ENCODE measurements around the gene NOS1AP. TPM values are rescaled to one million over a fixed set of nuclear protein-coding genes. Genes with fewer than 3 reads are reported as not detected.
"Not testable (repeated sequence)": the region's sequence is repeated elsewhere in the genome, so short reads cannot be mapped to it uniquely, and the experiment has no call there.

The NOS1AP gene
- total RNA-seq, 4 donors from 2014 or later = 0.99 to 9.0 (median 4.0) TPM

DNA sequence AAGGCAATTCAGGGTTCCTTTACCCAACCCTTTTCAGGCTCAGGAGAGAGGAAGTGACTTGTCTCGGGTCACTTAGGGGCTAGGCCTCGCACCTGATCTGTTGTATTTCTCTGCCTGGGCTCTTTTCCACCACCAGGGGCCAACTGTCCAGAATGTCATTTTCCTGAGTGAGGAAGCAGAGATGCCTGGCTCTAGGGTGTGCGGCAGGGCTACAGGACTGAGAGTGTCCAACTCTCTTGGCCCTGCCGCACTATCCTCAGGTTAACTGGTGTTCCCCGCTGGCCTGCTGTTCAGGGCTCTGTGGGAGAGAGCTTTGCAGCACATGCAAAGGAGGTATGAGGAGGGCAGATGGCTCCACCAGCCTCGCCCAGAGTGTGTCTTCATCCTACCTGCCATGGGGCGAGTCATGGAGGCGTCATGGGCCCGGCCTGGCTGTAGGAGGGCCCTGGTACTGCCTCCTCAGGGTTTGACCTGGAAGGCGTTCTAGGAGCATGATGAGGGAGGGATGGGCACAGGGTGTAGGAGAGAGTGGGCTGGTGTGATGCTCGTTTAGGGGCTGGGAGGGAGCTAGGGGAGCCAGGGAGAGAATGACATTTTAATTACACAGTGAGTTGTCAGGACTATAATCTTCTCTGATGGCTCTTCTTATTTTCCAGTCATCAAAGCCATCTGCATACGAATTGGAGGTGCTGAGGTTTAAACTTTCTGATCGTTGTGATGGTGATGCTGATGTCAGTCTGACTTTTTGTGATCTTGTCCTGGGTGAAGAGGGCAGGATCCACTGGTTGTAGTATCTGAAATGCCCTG, 128.3 kb downstream of the NOS1AP start:
- WGBS = 73% methylated on average over 11 of the region's 13 CpGs

DNA sequence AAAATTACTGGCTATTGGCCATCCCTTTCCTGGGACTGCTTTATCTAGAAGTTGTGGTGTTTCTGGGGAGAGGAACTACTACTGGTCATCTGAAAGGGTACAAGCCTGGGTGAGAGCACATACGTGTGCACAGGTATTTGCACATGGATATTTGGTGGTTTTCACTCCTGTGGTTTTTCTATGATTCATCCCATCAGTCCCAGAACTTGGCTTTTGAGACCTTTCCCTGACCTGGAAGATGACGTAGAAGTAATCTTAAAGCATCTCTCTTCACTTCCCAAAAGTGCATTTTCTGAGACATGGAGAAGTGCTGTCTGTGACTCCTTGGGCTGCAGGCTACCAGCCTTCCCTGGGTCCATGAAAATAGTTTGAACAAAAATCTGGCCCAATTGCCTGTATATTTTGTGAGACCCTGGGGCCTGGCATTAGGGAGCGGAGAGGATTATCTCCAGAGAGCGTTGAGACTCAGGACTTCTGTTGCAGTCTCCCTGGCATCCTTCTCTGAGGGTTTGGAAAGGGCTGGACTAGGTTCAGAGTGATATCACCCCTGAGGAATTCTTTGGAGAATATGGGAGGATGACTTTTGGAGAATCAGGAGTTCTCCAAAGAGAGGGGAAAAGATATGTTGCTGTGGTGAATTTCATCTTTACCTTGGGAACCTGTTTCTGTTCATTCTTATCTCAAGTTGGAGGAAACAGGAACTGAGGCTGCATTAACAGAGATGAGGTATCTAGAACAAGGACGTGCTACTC, 130.8 kb downstream of the NOS1AP start:
- intact Hi-C loops (cut with DNase I) = no loop called here
- Histone ChIP-seq H3K4me3 (no peak overlapping the region), H3K4me1 (peaks cover 0 to 6% (median 0%) of the 10 kb centered on the region in 4 donors), H3K27ac (replicated peaks in 1 of 4) (no peak overlapping the region), H3K9me3 (no peaks in the 10 kb centered on the region), H3K27me3 (no peaks in the 10 kb centered on the region), H3K36me3 (no peaks in the 10 kb centered on the region)
- 80% methylated on average over 5 of the region's 5 CpGs for WGBS
- no peak for DNase-seq (ENCODE audit: extremely low spot score)
- no peak for TF ChIP-seq POLR2AphosphoS5 (IDR thresholded peaks at IDR 0.05)
- TF ChIP-seq, protein P1, sequence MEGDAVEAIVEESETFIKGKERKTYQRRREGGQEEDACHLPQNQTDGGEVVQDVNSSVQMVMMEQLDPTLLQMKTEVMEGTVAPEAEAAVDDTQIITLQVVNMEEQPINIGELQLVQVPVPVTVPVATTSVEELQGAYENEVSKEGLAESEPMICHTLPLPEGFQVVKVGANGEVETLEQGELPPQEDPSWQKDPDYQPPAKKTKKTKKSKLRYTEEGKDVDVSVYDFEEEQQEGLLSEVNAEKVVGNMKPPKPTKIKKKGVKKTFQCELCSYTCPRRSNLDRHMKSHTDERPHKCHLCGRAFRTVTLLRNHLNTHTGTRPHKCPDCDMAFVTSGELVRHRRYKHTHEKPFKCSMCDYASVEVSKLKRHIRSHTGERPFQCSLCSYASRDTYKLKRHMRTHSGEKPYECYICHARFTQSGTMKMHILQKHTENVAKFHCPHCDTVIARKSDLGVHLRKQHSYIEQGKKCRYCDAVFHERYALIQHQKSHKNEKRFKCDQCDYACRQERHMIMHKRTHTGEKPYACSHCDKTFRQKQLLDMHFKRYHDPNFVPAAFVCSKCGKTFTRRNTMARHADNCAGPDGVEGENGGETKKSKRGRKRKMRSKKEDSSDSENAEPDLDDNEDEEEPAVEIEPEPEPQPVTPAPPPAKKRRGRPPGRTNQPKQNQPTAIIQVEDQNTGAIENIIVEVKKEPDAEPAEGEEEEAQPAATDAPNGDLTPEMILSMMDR (IDR thresholded peaks at IDR 0.05) = no peak
- TF ChIP-seq EP300 (IDR thresholded peaks at IDR 0.05) = no peak
- TF ChIP-seq POLR2A (IDR thresholded peaks at IDR 0.05; ENCODE audit: low read depth) = no peak

More for the DNA sequence above, 128.3 kb downstream of the NOS1AP start:
- Histone ChIP-seq H3K27me3 (no peaks in the 10 kb centered on the region), H3K9me3 (no peaks in the 10 kb centered on the region), H3K4me1 (peaks cover 15 to 20% (median 18%) of the 10 kb centered on the region in 4 donors), H3K27ac (replicated peaks in 1 of 4) (no peak overlapping the region), H3K4me3 (no peak overlapping the region), H3K36me3 (no peaks in the 10 kb centered on the region)
- intact Hi-C loops (cut with DNase I) = no loop called here
- no peak for TF ChIP-seq EP300 (IDR thresholded peaks at IDR 0.05)
- no peak for TF ChIP-seq POLR2AphosphoS5 (IDR thresholded peaks at IDR 0.05)
- TF ChIP-seq, protein P1 (IDR thresholded peaks at IDR 0.05) = no peak
- TF ChIP-seq POLR2A (IDR thresholded peaks at IDR 0.05; ENCODE audit: low read depth) = no peak
- no peak for DNase-seq (ENCODE audit: extremely low spot score)

DNA sequence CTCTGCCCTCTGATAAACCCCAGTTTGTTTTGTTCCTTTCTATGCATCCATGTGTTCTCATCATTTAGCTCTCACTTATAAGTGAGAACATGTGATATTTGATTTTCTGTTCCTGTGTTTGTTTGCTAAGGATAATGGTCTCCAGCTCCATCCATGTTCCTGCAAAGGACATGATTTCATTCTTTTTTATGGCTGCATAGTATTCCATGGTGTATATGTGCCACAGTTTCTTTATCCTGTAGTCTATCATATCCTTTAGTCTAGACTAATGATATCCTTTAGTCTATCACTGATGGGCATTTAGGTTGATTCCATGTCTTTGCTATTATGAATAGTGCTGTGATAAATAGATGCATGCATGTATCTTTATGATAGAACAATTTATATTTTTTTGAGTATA, 131.6 kb downstream of the NOS1AP start:
- H3K4me1 ChIP-seq; DNase-seq (ENCODE audit: extremely low spot score); H3K27ac ChIP-seq (replicated peaks in 1 of 4); H3K4me3 ChIP-seq; intact Hi-C loops (cut with DNase I); H3K9me3 ChIP-seq; H3K36me3 ChIP-seq; H3K27me3 ChIP-seq: not testable (repeated sequence)

DNA sequence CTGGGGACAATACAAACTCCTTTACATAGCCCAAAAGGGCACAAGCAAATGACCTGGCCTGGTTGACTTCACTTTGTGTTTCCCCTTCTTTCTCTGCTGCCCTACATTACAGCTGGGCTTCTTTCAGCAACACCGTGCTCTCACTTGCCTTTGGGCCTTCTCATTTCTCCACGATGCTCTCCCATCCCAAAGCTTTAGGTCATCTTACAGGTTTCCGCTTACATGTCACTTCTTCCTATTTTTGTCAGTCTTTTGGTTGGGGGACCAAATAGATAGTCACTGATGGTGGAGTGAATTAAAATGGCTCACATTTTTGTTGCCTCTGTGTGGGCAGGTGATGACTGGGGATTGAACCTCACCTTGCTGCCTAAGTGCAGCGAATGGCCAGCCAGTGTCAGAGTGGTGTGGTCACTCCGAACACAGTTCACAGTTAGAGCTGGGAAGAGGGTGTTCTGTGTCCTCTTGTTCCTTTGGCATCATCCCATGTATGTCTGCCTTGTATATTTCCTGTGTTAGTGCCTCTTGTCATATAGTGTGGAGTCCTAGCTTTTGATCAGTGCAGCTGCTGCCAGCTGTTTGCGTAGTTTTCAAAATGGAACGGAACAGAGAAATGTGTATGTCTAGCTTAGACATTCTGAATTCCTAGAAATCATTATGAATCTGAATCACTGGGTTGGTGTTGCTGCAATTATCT, 134.8 kb downstream of the NOS1AP start:
- intact Hi-C loops (cut with DNase I) = no loop called here
- no peak for DNase-seq (ENCODE audit: extremely low spot score)
- TF ChIP-seq POLR2AphosphoS5 (IDR thresholded peaks at IDR 0.05) (no peak), EP300 (IDR thresholded peaks at IDR 0.05) (no peak), POLR2A (IDR thresholded peaks at IDR 0.05; ENCODE audit: low read depth) (no peak)
- TF ChIP-seq, protein P1 (IDR thresholded peaks at IDR 0.05) = no peak
- peaks cover 6 to 31% (median 26%) of the 10 kb centered on the region in 4 donors for H3K4me1 ChIP-seq
- 64% methylated on average over 7 of the region's 7 CpGs for WGBS
- H3K27me3 ChIP-seq = no peaks in the 10 kb centered on the region
- no peak overlapping the region for H3K4me3 ChIP-seq
- H3K36me3 ChIP-seq = no peaks in the 10 kb centered on the region
- H3K9me3 ChIP-seq = no peaks in the 10 kb centered on the region
- no peak overlapping the region for H3K27ac ChIP-seq (replicated peaks in 1 of 4)

DNA sequence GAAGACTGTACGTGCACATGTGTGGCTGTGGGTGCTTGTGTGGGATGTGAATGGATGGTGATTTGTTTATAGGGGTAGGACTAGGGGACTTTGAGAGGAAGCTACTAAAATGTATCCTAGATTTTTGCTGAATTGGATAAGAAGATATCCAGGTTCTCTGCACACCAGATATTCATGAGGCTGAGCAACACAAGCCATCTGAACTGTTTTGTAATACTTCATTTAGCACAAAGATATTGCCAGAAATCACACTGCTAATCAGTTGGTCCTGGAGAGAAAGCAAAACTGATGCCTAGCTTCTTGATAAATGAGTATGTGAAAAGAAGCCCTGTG, 135.3 kb downstream of the NOS1AP start:
- no peak overlapping the region for H3K27ac ChIP-seq (replicated peaks in 1 of 4)
- DNase-seq (ENCODE audit: extremely low spot score) = no peak
- H3K27me3 ChIP-seq = no peaks in the 10 kb centered on the region
- no peak overlapping the region for H3K4me3 ChIP-seq
- H3K36me3 ChIP-seq = no peaks in the 10 kb centered on the region
- no peak for TF ChIP-seq POLR2AphosphoS5 (IDR thresholded peaks at IDR 0.05)
- TF ChIP-seq POLR2A (IDR thresholded peaks at IDR 0.05; ENCODE audit: low read depth) = no peak
- TF ChIP-seq, protein P1 (IDR thresholded peaks at IDR 0.05) = no peak
- TF ChIP-seq EP300 (IDR thresholded peaks at IDR 0.05) = no peak
- intact Hi-C loops (cut with DNase I) = no loop called here
- peaks cover 6 to 33% (median 27%) of the 10 kb centered on the region in 4 donors for H3K4me1 ChIP-seq
- H3K9me3 ChIP-seq = no peaks in the 10 kb centered on the region
- 81% methylated on average over 1 of the region's 1 CpG for WGBS

All from esophagus muscularis mucosa (tissue), 4 donors.